HG03342 (cell line): ENCODE data around the gene MPIG6B.

ENCODE experiments used
- ATAC-seq: cut with Tn5 transposase; IDR thresholded peaks from one replicate; pipeline ENCODE4 v1.9.1; 2021; ENCODE audit warnings: mild to moderate bottlenecking, moderate library complexity; ENCODE audit not compliant: unreplicated experiment

MPIG6B gene

GRCh38 chr6:31765559-31765909 is 42.4 kb downstream of the MPIG6B start:
- ATAC-seq, result no peak

- ATAC-seq, result no peak
Observed at GRCh38 chr6:31765910-31766794, 43.0 kb downstream of the MPIG6B start.

GRCh38 chr6:31767096-31767645 is 44.0 kb downstream of the MPIG6B start:
- no peak for ATAC-seq

- ATAC-seq, result no peak
Observed at GRCh38 chr6:31768363-31769257, 45.4 kb downstream of the MPIG6B start.

GRCh38 chr6:31769684-31770371 is 46.7 kb downstream of the MPIG6B start:
- ATAC-seq, result no peak

GRCh38 chr6:31770860-31771259 is 47.7 kb downstream of the MPIG6B start:
- no peak for ATAC-seq

GRCh38 chr6:31771992-31772358 is 48.8 kb downstream of the MPIG6B start:
- ATAC-seq, result no peak

GRCh38 chr6:31775184-31775583 is 52.0 kb downstream of the MPIG6B start:
- ATAC-seq, result no peak

GRCh38 chr6:31775633-31776484 is 52.7 kb downstream of the MPIG6B start:
- no peak for ATAC-seq
